Neural cell (in vitro differentiated cells): ENCODE data around the gene BNC2. TPM values are rescaled to one million over a fixed set of nuclear protein-coding genes. Genes with fewer than 3 reads are reported as not detected.

Source experiments
- H2AFZ ChIP-seq: fragments of 200-600, 300-800 bp; sonication (generic), shearing (Covaris generic); 2 replicates; pipeline ENCODE4 v1.6.0; 2014; ENCODE audit warnings: low read depth, mild to moderate bottlenecking, antibody characterized with exemption, low read length, moderate library complexity
- H3F3A ChIP-seq: fragments of 200-600 bp; shearing (Covaris generic); 2 replicates; pipeline ENCODE4 v1.6.1; 2016; ENCODE audit warnings: mild to moderate bottlenecking, moderate library complexity, mixed read lengths, antibody characterized with exemption, low read length; ENCODE audit not compliant: insufficient read depth, poor library complexity, severe bottlenecking
- H3K27ac ChIP-seq: fragments of 200-600, 300-800 bp; sonication (generic), shearing (Covaris generic); 2 replicates; pipeline ENCODE4 v1.5.1; 2014; ENCODE audit warnings: mild to moderate bottlenecking, low read length, moderate library complexity
- H3K27me3 ChIP-seq: fragments of 300-800, 200-600 bp; sonication (generic), shearing (Covaris generic); 2 replicates; pipeline ENCODE4 v1.6.0; 2014; ENCODE audit warnings: mild to moderate bottlenecking, low read depth, low read length, moderate library complexity; ENCODE audit not compliant: insufficient read depth
- H3K36me3 ChIP-seq: fragments of 300-800, 200-600 bp; sonication (generic), shearing (Covaris generic); 2 replicates; pipeline ENCODE4 v1.5.1; 2014; ENCODE audit warnings: mild to moderate bottlenecking, antibody characterized with exemption, low read length, moderate library complexity; ENCODE audit not compliant: insufficient read depth
- H3K4me2 ChIP-seq: fragments of 300-800, 200-600 bp; sonication (generic), shearing (Covaris generic); 2 replicates; pipeline ENCODE4 v1.6.0; 2014; ENCODE audit warnings: mild to moderate bottlenecking, low read length
- H3K4me3 ChIP-seq: fragments of 300-800, 200-600 bp; sonication (generic), shearing (Covaris generic); 2 replicates; pipeline ENCODE4 v1.5.1; 2014; ENCODE audit warnings: mild to moderate bottlenecking, low read length, moderate library complexity
- H3K79me2 ChIP-seq: fragments of 200-600 bp; shearing (Covaris generic); replicated peaks from 2 replicates; pipeline ENCODE4 v1.6.0; 2014; ENCODE audit warnings: mild to moderate bottlenecking, low read length, moderate library complexity; ENCODE audit not compliant: insufficient read depth
- H3K9ac ChIP-seq: fragments of 300-800, 200-600 bp; sonication (generic), shearing (Covaris generic); 2 replicates; pipeline ENCODE4 v1.6.1; 2016; ENCODE audit warnings: mild to moderate bottlenecking, low read length, mixed read lengths
- H3K9me2 ChIP-seq: fragments of 200-600 bp; shearing (Covaris generic); 2 replicates; pipeline ENCODE4 v1.6.1; 2016; ENCODE audit warnings: mild to moderate bottlenecking, low read length, mixed read lengths; ENCODE audit not compliant: insufficient read depth
- H3K9me3 ChIP-seq: fragments of 200-600, 300-800 bp; sonication (generic), shearing (Covaris generic); 2 replicates; pipeline ENCODE4 v1.6.1; 2016; ENCODE audit warnings: mild to moderate bottlenecking, mixed run types, low read length, moderate library complexity, mixed read lengths
- H4K20me1 ChIP-seq: fragments of 200-600 bp; shearing (Covaris generic); 2 replicates; pipeline ENCODE4 v1.6.1; 2016; ENCODE audit warnings: mild to moderate bottlenecking, mixed run types; ENCODE audit not compliant: insufficient read depth
- CTCF ChIP-seq: fragments of 450-650 bp; IDR thresholded peaks from 2 replicates; pipeline ENCODE4 v1.5.1; 2014; ENCODE audit warnings: antibody characterized with exemption, mild to moderate bottlenecking, moderate library complexity; ENCODE audit not compliant: poor library complexity, severe bottlenecking
- EP300 ChIP-seq: fragments of 450-650 bp; conservative IDR thresholded peaks from 2 replicates; pipeline ENCODE4 v1.6.1; 2014; ENCODE audit warnings: antibody characterized with exemption, mild to moderate bottlenecking, moderate library complexity; ENCODE audit not compliant: poor library complexity, severe bottlenecking
- EZH2 ChIP-seq: fragments of 200-600, 300-800 bp; shearing (Covaris generic), sonication (generic); IDR thresholded peaks from 2 replicates; pipeline ENCODE4 v1.6.1; 2014; ENCODE audit warnings: antibody characterized with exemption, low read length, borderline replicate concordance, mild to moderate bottlenecking; ENCODE audit not compliant: insufficient read depth, poor library complexity, severe bottlenecking
- MXI1 ChIP-seq: fragments of 450-650 bp; conservative IDR thresholded peaks from 2 replicates; pipeline ENCODE4 v1.6.1; 2014; ENCODE audit warnings: antibody characterized with exemption, mild to moderate bottlenecking; ENCODE audit not compliant: poor library complexity, severe bottlenecking
- POLR2AphosphoS5 ChIP-seq: IDR thresholded peaks from 2 replicates; pipeline ENCODE4 v1.6.1; 2012
- RAD21 ChIP-seq: fragments of 450-650 bp; conservative IDR thresholded peaks from 2 replicates; pipeline ENCODE4 v1.6.1; 2014; ENCODE audit warnings: antibody characterized with exemption, mild to moderate bottlenecking, moderate library complexity
- SMC3 ChIP-seq: fragments of 450-650 bp; conservative IDR thresholded peaks from 2 replicates; pipeline ENCODE4 v1.6.1; 2014; ENCODE audit warnings: antibody characterized with exemption, mild to moderate bottlenecking, moderate library complexity; ENCODE audit not compliant: poor library complexity
- TAF1 ChIP-seq: IDR thresholded peaks from 2 replicates; pipeline ENCODE4 v1.6.1; 2012; ENCODE audit warnings: low read depth
- polyA plus RNA-seq: library from polyadenylated mRNA; depleted of rRNA; stranded (reverse); fragments of >200 nt; gene quantifications from 2 replicates; pipeline ENCODE4 v1.2.3, GENCODE V29; 2014
- TF ChIP-seq, protein P1 (sequence below): IDR thresholded peaks from 2 replicates; pipeline ENCODE4 v1.6.1; 2012; ENCODE audit warnings: borderline replicate concordance

BNC2 gene
- polyA plus RNA-seq, 1 donor from 2014 or later, result 1.3 TPM

DNA sequence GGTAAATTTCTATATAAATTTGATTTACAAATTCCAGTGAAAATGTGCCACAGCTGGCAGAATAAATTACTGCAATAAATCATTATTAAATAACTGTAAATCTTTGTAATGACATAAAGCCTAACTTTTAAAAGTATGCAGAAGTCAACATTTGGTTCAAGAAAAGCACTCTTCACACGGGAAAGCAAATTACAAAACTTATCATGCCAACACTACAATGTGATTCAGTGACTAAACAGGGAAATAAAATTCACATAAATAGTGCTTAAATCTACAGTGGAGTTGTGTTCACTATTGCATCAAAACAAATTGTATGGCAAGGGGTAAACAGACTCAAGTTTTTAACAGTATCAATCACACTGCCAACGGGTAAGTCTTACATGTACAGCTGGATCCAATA is 117.2 kb downstream of the BNC2 start:
- no peak overlapping the region for H2AFZ ChIP-seq
- H3K9me3 ChIP-seq, result no peaks in the 10 kb centered on the region
- H3K27me3 ChIP-seq, result no peaks in the 10 kb centered on the region
- no peaks in the 10 kb centered on the region for H3K36me3 ChIP-seq
- H3K9me2 ChIP-seq, result no peaks in the 10 kb centered on the region
- no peak overlapping the region for H3K4me3 ChIP-seq
- no peak overlapping the region for H3K4me2 ChIP-seq
- H3K27ac ChIP-seq, result no peak overlapping the region
- H4K20me1 ChIP-seq, result no peaks in the 10 kb centered on the region
- TF ChIP-seq POLR2AphosphoS5, result no peak
- no peak for TF ChIP-seq MXI1
- no peaks in the 10 kb centered on the region for H3K79me2 ChIP-seq
- H3K9ac ChIP-seq, result no peak overlapping the region
- H3F3A ChIP-seq, result no peaks in the 10 kb centered on the region

DNA sequence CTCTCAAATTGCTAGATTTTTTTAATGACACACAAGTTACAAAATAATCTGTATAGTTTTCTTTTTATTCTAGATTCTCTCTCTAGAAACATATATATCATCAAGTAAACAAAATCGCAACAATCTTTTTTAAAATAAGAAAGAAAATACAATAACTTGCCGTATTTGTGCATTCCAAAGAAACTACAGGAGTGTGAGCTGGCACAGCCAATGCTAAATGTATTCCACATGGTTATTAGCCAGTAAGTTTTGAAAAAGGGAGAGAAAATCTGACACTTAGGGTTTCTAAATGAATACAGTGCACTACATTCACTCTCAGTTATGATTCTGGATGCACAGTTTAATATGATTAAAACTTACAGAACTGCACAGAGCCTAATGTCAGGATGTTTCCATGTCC is 117.9 kb downstream of the BNC2 start:
- Histone ChIP-seq H3K9ac (no peak overlapping the region), H3K79me2 (no peaks in the 10 kb centered on the region), H2AFZ (no peak overlapping the region), H4K20me1 (no peaks in the 10 kb centered on the region), H3K9me3 (no peaks in the 10 kb centered on the region), H3F3A (no peaks in the 10 kb centered on the region), H3K4me2 (no peak overlapping the region), H3K27me3 (no peaks in the 10 kb centered on the region), H3K36me3 (no peaks in the 10 kb centered on the region), H3K27ac (no peak overlapping the region), H3K9me2 (no peaks in the 10 kb centered on the region), H3K4me3 (no peak overlapping the region)
- no peak for TF ChIP-seq CTCF
- TF ChIP-seq POLR2AphosphoS5, result no peak
- TF ChIP-seq, protein P1, sequence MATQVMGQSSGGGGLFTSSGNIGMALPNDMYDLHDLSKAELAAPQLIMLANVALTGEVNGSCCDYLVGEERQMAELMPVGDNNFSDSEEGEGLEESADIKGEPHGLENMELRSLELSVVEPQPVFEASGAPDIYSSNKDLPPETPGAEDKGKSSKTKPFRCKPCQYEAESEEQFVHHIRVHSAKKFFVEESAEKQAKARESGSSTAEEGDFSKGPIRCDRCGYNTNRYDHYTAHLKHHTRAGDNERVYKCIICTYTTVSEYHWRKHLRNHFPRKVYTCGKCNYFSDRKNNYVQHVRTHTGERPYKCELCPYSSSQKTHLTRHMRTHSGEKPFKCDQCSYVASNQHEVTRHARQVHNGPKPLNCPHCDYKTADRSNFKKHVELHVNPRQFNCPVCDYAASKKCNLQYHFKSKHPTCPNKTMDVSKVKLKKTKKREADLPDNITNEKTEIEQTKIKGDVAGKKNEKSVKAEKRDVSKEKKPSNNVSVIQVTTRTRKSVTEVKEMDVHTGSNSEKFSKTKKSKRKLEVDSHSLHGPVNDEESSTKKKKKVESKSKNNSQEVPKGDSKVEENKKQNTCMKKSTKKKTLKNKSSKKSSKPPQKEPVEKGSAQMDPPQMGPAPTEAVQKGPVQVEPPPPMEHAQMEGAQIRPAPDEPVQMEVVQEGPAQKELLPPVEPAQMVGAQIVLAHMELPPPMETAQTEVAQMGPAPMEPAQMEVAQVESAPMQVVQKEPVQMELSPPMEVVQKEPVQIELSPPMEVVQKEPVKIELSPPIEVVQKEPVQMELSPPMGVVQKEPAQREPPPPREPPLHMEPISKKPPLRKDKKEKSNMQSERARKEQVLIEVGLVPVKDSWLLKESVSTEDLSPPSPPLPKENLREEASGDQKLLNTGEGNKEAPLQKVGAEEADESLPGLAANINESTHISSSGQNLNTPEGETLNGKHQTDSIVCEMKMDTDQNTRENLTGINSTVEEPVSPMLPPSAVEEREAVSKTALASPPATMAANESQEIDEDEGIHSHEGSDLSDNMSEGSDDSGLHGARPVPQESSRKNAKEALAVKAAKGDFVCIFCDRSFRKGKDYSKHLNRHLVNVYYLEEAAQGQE, result no peak
- TF ChIP-seq MXI1, result no peak
- TF ChIP-seq RAD21, result no peak
- no peak for TF ChIP-seq SMC3
- TF ChIP-seq EP300, result no peak
- TF ChIP-seq EZH2, result no peak
- TF ChIP-seq TAF1, result no peak

GRCh38 chr9:16750553-16750952 is 119.9 kb downstream of the BNC2 start:
- H3K36me3 ChIP-seq, result no peaks in the 10 kb centered on the region
- no peak overlapping the region for H2AFZ ChIP-seq
- TF ChIP-seq TAF1 (no peak), EP300 (no peak)
- no peaks in the 10 kb centered on the region for H3K9me2 ChIP-seq
- H3F3A ChIP-seq, result no peaks in the 10 kb centered on the region
- no peak overlapping the region for H3K9ac ChIP-seq
- no peaks in the 10 kb centered on the region for H3K79me2 ChIP-seq
- H3K4me3 ChIP-seq, result no peak overlapping the region
- H3K4me2 ChIP-seq, result no peak overlapping the region
- H3K27ac ChIP-seq, result no peak overlapping the region
- H3K27me3 ChIP-seq, result no peaks in the 10 kb centered on the region
- no peaks in the 10 kb centered on the region for H4K20me1 ChIP-seq
- H3K9me3 ChIP-seq, result no peaks in the 10 kb centered on the region
